GM18505 (cell line): ENCODE results near the gene AGAP1.
"Not testable (repeated sequence)": the region's sequence is repeated elsewhere in the genome, so short reads cannot be mapped to it uniquely, and the experiment has no call there.

Experiments used
- ATAC-seq: cut with Tn5 transposase; IDR thresholded peaks from one replicate; pipeline ENCODE4 v1.9.1; 2021; ENCODE audit not compliant: unreplicated experiment
- POLR2A ChIP-seq: IDR thresholded peaks from 4 replicates; pipeline ENCODE4 v1.6.1; 2011; ENCODE audit warnings: borderline replicate concordance; ENCODE audit not compliant: insufficient read depth, insufficient read length; ENCODE audit errors: extremely low read depth

The AGAP1 gene

GRCh38 chr2:235598532-235599531 lies 105.0 kb downstream of the AGAP1 start:
- no peak for TF ChIP-seq POLR2A
- no peak for ATAC-seq

GRCh38 chr2:235599596-235600338 lies 105.9 kb downstream of the AGAP1 start:
- no peak for TF ChIP-seq POLR2A
- ATAC-seq = no peak

GRCh38 chr2:235600406-235600805 lies 106.6 kb downstream of the AGAP1 start:
- no peak for ATAC-seq
- TF ChIP-seq POLR2A = no peak

GRCh38 chr2:235600926-235601325 lies 107.1 kb downstream of the AGAP1 start:
- no peak for ATAC-seq
- TF ChIP-seq POLR2A = no peak

GRCh38 chr2:235601960-235602704 lies 108.3 kb downstream of the AGAP1 start:
- no peak for ATAC-seq
- no peak for TF ChIP-seq POLR2A

GRCh38 chr2:235602971-235603370 lies 109.1 kb downstream of the AGAP1 start:
- ATAC-seq = not testable (repeated sequence)

- no peak for TF ChIP-seq POLR2A
- ATAC-seq = no peak
Measured at GRCh38 chr2:235603659-235604058, 109.8 kb downstream of the AGAP1 start.

GRCh38 chr2:235605312-235606003 lies 111.6 kb downstream of the AGAP1 start:
- ATAC-seq = no peak
- TF ChIP-seq POLR2A = no peak

GRCh38 chr2:235606004-235606715 lies 112.3 kb downstream of the AGAP1 start:
- no peak for TF ChIP-seq POLR2A
- no peak for ATAC-seq

GRCh38 chr2:235607546-235608199 lies 113.8 kb downstream of the AGAP1 start:
- ATAC-seq = no peak

GRCh38 chr2:235608200-235608887 lies 114.5 kb downstream of the AGAP1 start:
- ATAC-seq = no peak
- no peak for TF ChIP-seq POLR2A

More at GRCh38 chr2:235607546-235608199, 113.8 kb downstream of the AGAP1 start:
- TF ChIP-seq POLR2A = no peak

GRCh38 chr2:235609321-235609720 lies 115.5 kb downstream of the AGAP1 start:
- ATAC-seq = no peak
- no peak for TF ChIP-seq POLR2A

GRCh38 chr2:235609746-235610145 lies 115.9 kb downstream of the AGAP1 start:
- ATAC-seq = no peak
- no peak for TF ChIP-seq POLR2A
